Measurements from ENCODE around the gene DIPK2A. TPM values are rescaled to one million over a fixed set of nuclear protein-coding genes. Genes with fewer than 3 reads are reported as not detected.

DIPK2A gene
- total RNA-seq, 1 donor from 2014 or later = 19.1 TPM

- Mint-ChIP-seq H3K9me3 (ENCODE audit: unreplicated experiment) (peaks cover 7% of the 10 kb centered on the region), H3K36me3 (ENCODE audit: low read depth, unreplicated experiment) (peaks cover under 1% of the 10 kb centered on the region), H3K4me1 (ENCODE audit: low read depth, unreplicated experiment) (peaks cover 10% of the 10 kb centered on the region), H3K4me3 (ENCODE audit: unreplicated experiment) (peak overlapping the region; percentile 17), H3K27me3 (ENCODE audit: low read depth, unreplicated experiment) (no peaks in the 10 kb centered on the region), H3K27ac (ENCODE audit: unreplicated experiment) (peak overlapping the region; percentile 43)
- H3K27ac ChIP-seq (ENCODE audit: low read depth, low read length) = peak overlapping the region; percentile 41
- peak overlapping the region; percentile 60 for H3K4me2 ChIP-seq (ENCODE audit: low read length)
- H3K27me3 ChIP-seq (ENCODE audit: insufficient read depth, low read length) = no peaks in the 10 kb centered on the region
- no peak for TF ChIP-seq EZH2 (IDR thresholded peaks at IDR 0.05; ENCODE audit: insufficient read depth, low read length)
- TF ChIP-seq, protein P1, sequence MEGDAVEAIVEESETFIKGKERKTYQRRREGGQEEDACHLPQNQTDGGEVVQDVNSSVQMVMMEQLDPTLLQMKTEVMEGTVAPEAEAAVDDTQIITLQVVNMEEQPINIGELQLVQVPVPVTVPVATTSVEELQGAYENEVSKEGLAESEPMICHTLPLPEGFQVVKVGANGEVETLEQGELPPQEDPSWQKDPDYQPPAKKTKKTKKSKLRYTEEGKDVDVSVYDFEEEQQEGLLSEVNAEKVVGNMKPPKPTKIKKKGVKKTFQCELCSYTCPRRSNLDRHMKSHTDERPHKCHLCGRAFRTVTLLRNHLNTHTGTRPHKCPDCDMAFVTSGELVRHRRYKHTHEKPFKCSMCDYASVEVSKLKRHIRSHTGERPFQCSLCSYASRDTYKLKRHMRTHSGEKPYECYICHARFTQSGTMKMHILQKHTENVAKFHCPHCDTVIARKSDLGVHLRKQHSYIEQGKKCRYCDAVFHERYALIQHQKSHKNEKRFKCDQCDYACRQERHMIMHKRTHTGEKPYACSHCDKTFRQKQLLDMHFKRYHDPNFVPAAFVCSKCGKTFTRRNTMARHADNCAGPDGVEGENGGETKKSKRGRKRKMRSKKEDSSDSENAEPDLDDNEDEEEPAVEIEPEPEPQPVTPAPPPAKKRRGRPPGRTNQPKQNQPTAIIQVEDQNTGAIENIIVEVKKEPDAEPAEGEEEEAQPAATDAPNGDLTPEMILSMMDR (IDR thresholded peaks at IDR 0.05; ENCODE audit: insufficient read depth, low read depth, low read length) = no peak
- H3K36me3 ChIP-seq (ENCODE audit: insufficient read depth, low read length) = no peaks in the 10 kb centered on the region
- H4K20me1 ChIP-seq (ENCODE audit: insufficient read depth, low read length) = no peaks in the 10 kb centered on the region
- H2AFZ ChIP-seq (ENCODE audit: low read depth, low read length) = no peak overlapping the region
- no peak overlapping the region for H3K4me3 ChIP-seq (ENCODE audit: insufficient read depth, low read depth, low read length)
- no peaks in the 10 kb centered on the region for H3K79me2 ChIP-seq (ENCODE audit: insufficient read depth, low read length)
- H3K9ac ChIP-seq (ENCODE audit: low read length) = no peak overlapping the region
- H3K9me3 ChIP-seq (ENCODE audit: insufficient read depth, low read depth, low read length) = no peaks in the 10 kb centered on the region
- DNase-seq (ENCODE audit: low read depth) (peak; percentile 90), FAIRE-seq (peak; percentile 80)
- peaks cover 8% of the 10 kb centered on the region for H3K4me1 ChIP-seq (ENCODE audit: insufficient read depth, low read length)
These were observed 47.2 kb downstream of the DIPK2A start for GRCh38 chr3:144018776-144019175.

Other genes with a start within 250 kb of the DIPK2A start
- 1.5 and 4.0 TPM in 2 replicates for gene SLC9A9, start 123.4 kb upstream of the DIPK2A start, total RNA-seq

All from astrocyte (in vitro differentiated cells and primary cell).